Measurements from ENCODE around the gene CAPN14.

Gene CAPN14

DNA sequence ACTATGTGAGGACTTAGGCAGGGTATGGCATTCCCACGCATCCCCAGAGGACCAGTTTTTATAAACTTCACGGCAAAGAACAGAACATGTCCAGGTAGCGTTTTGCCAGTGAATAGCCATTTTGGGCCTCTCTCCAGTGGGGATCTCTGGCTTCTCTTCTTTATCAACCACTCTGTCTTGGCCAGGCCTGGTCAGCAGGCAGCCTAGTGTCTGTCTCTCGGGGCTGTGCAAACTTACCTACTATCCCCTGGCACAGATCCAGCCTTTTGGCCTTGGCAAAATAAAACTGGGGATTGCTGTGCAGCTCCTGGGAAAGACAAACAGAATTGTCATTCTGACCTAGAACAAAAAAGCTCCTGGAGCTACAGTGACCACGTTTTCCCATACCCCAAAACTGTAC lies 14.5 kb downstream of the CAPN14 start:
- Histone ChIP-seq H3K9ac (ENCODE audit: low read depth, low read length, poor library complexity) (no peak overlapping the region), H2BK5ac (ENCODE audit: low read length) (no peak overlapping the region), H2BK12ac (ENCODE audit: low read length) (no peak overlapping the region), H3K4me3 (ENCODE audit: low read length in 2 of 2) (no peak overlapping the region), H3K14ac (ENCODE audit: low read length) (no peak overlapping the region), H4K8ac (ENCODE audit: low read depth, low read length) (no peak overlapping the region), H3K27ac (replicated peaks; ENCODE audit: low read length) (no peak overlapping the region), H3K18ac (ENCODE audit: low read length) (no peak overlapping the region), H3K79me1 (ENCODE audit: low read depth, low read length) (no peaks in the 10 kb centered on the region), H3K4me1 (ENCODE audit: control insufficient read depth in 2 of 2, insufficient read depth in 1 of 2, low read depth in 1 of 2, low read length in 2 of 2) (peaks cover 0 to 5% of the 10 kb centered on the region in 2 donors), H3K9me3 (replicated peaks in 1 of 2; ENCODE audit: control insufficient read depth in 2 of 2, insufficient read depth in 1 of 2, low read depth in 1 of 2, low read length in 2 of 2) (peaks cover 0 to 2% of the 10 kb centered on the region in 2 donors), H4K91ac (ENCODE audit: low read depth, low read length, poor library complexity) (no peak overlapping the region), H3K23ac (ENCODE audit: low read depth, low read length, poor library complexity) (no peak overlapping the region), H2AK5ac (ENCODE audit: low read depth, low read length) (no peak overlapping the region), H3K27me3 (ENCODE audit: control insufficient read depth in 3 of 3, insufficient read depth in 3 of 3, low read depth in 1 of 3, low read length in 3 of 3) (peaks cover 0 to 5% (median 0%) of the 10 kb centered on the region in 3 experiments), H2BK15ac (ENCODE audit: low read length) (no peak overlapping the region), H3K4ac (ENCODE audit: low read length) (no peak overlapping the region), H2AFZ (ENCODE audit: low read length) (no peak overlapping the region), H3K4me2 (ENCODE audit: insufficient read depth, low read length, poor library complexity, severe bottlenecking) (no peak overlapping the region), H2BK120ac (ENCODE audit: low read depth, low read length) (no peak overlapping the region), H3K36me3 (replicated peaks in 1 of 2; ENCODE audit: control insufficient read depth in 2 of 2, insufficient read depth in 2 of 2, low read length in 2 of 2) (no peaks in the 10 kb centered on the region)
- DNase-seq (ENCODE audit: low spot score), result no peak
- no CpG with 5 or more reads among the region's 5 CpGs for WGBS, 2 donors (ENCODE audit: extremely low coverage in 2 of 2, insufficient read length in 2 of 2, insufficient replicate concordance in 1 of 2)

- no CpG with 5 or more reads among the region's 5 CpGs for WGBS, 2 donors (ENCODE audit: extremely low coverage in 2 of 2, insufficient read length in 2 of 2, insufficient replicate concordance in 1 of 2)
These were observed 15.3 kb downstream of the CAPN14 start for GRCh38 chr2:31202041-31202440.

GRCh38 chr2:31200972-31201371 lies 16.3 kb downstream of the CAPN14 start:
- no peak overlapping the region for H3K18ac ChIP-seq (ENCODE audit: low read length)
- DNase-seq (ENCODE audit: low spot score), result no peak
- H2BK12ac ChIP-seq (ENCODE audit: low read length), result no peak overlapping the region
- no peak overlapping the region for H2AFZ ChIP-seq (ENCODE audit: low read length)
- H3K4me2 ChIP-seq (ENCODE audit: insufficient read depth, low read length, poor library complexity, severe bottlenecking), result no peak overlapping the region
- H3K36me3 ChIP-seq (replicated peaks in 1 of 2; ENCODE audit: control insufficient read depth in 2 of 2, insufficient read depth in 2 of 2, low read length in 2 of 2), result no peaks in the 10 kb centered on the region
- H3K4ac ChIP-seq (ENCODE audit: low read length), result no peak overlapping the region
- no CpG with 5 or more reads among the region's 9 CpGs for WGBS, 2 donors (ENCODE audit: extremely low coverage in 2 of 2, insufficient read length in 2 of 2, insufficient replicate concordance in 1 of 2)
- H4K8ac ChIP-seq (ENCODE audit: low read depth, low read length), result no peak overlapping the region
- H3K14ac ChIP-seq (ENCODE audit: low read length), result no peak overlapping the region
- H3K79me1 ChIP-seq (ENCODE audit: low read depth, low read length), result no peaks in the 10 kb centered on the region
- no peak overlapping the region for H4K91ac ChIP-seq (ENCODE audit: low read depth, low read length, poor library complexity)
- no peak overlapping the region for H3K27ac ChIP-seq (replicated peaks; ENCODE audit: low read length)
- H3K9ac ChIP-seq (ENCODE audit: low read depth, low read length, poor library complexity), result no peak overlapping the region
- H3K23ac ChIP-seq (ENCODE audit: low read depth, low read length, poor library complexity), result no peak overlapping the region
- no peak overlapping the region for H2BK5ac ChIP-seq (ENCODE audit: low read length)
- H3K27me3 ChIP-seq (ENCODE audit: control insufficient read depth in 3 of 3, insufficient read depth in 3 of 3, low read depth in 1 of 3, low read length in 3 of 3), result peaks cover 0 to 5% (median 0%) of the 10 kb centered on the region in 3 experiments
- no peak overlapping the region for H2BK120ac ChIP-seq (ENCODE audit: low read depth, low read length)
- H3K9me3 ChIP-seq (replicated peaks in 1 of 2; ENCODE audit: control insufficient read depth in 2 of 2, insufficient read depth in 1 of 2, low read depth in 1 of 2, low read length in 2 of 2), result peaks cover 0 to 2% of the 10 kb centered on the region in 2 donors
- H3K4me1 ChIP-seq (ENCODE audit: control insufficient read depth in 2 of 2, insufficient read depth in 1 of 2, low read depth in 1 of 2, low read length in 2 of 2), result no peaks in the 10 kb centered on the region
- no peak overlapping the region for H2BK15ac ChIP-seq (ENCODE audit: low read length)
- H3K4me3 ChIP-seq (ENCODE audit: low read length in 2 of 2), result peak overlapping the region in 1 of 2 donors; percentile 37
- no peak overlapping the region for H2AK5ac ChIP-seq (ENCODE audit: low read depth, low read length)

More at GRCh38 chr2:31202041-31202440, 15.3 kb downstream of the CAPN14 start:
- Histone ChIP-seq H2BK15ac (ENCODE audit: low read length) (no peak overlapping the region), H3K27me3 (ENCODE audit: control insufficient read depth in 3 of 3, insufficient read depth in 3 of 3, low read depth in 1 of 3, low read length in 3 of 3) (peaks cover 0 to 5% (median 0%) of the 10 kb centered on the region in 3 experiments), H4K91ac (ENCODE audit: low read depth, low read length, poor library complexity) (no peak overlapping the region), H3K18ac (ENCODE audit: low read length) (no peak overlapping the region), H3K27ac (replicated peaks; ENCODE audit: low read length) (no peak overlapping the region), H3K4me3 (ENCODE audit: low read length in 2 of 2) (no peak overlapping the region), H2AFZ (ENCODE audit: low read length) (no peak overlapping the region), H2BK120ac (ENCODE audit: low read depth, low read length) (no peak overlapping the region), H3K23ac (ENCODE audit: low read depth, low read length, poor library complexity) (no peak overlapping the region), H2AK5ac (ENCODE audit: low read depth, low read length) (no peak overlapping the region), H3K9me3 (replicated peaks in 1 of 2; ENCODE audit: control insufficient read depth in 2 of 2, insufficient read depth in 1 of 2, low read depth in 1 of 2, low read length in 2 of 2) (peaks cover 0 to 2% of the 10 kb centered on the region in 2 donors), H3K9ac (ENCODE audit: low read depth, low read length, poor library complexity) (no peak overlapping the region), H3K4me2 (ENCODE audit: insufficient read depth, low read length, poor library complexity, severe bottlenecking) (no peak overlapping the region), H4K8ac (ENCODE audit: low read depth, low read length) (no peak overlapping the region), H2BK12ac (ENCODE audit: low read length) (no peak overlapping the region), H3K36me3 (replicated peaks in 1 of 2; ENCODE audit: control insufficient read depth in 2 of 2, insufficient read depth in 2 of 2, low read length in 2 of 2) (no peaks in the 10 kb centered on the region), H3K4me1 (ENCODE audit: control insufficient read depth in 2 of 2, insufficient read depth in 1 of 2, low read depth in 1 of 2, low read length in 2 of 2) (peaks cover 0 to 1% of the 10 kb centered on the region in 2 donors), H3K14ac (ENCODE audit: low read length) (no peak overlapping the region), H3K4ac (ENCODE audit: low read length) (no peak overlapping the region), H3K79me1 (ENCODE audit: low read depth, low read length) (no peaks in the 10 kb centered on the region), H2BK5ac (ENCODE audit: low read length) (no peak overlapping the region)
- DNase-seq (ENCODE audit: low spot score), result no peak

DNA sequence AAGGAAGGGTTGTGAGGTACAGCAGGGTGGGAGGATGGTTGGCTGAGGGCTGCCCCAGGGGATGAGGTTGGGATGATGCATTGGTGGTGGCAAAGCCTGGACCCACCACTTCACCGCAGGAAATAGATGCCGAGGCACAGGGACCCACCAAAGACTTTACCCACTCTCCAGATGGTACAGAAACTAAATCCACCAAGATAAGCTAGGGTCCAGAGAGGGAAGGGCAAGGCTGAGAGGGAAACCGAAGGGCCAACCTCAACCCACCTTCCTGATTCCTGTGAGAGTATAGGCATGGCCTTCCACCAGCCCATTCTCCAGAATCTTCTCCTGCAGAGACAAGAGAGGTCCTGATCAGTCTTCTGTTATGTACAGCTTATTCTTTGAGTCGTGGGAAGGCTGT lies 18.1 kb downstream of the CAPN14 start:
- H2AFZ ChIP-seq (ENCODE audit: low read length), result no peak overlapping the region
- H4K91ac ChIP-seq (ENCODE audit: low read depth, low read length, poor library complexity), result no peak overlapping the region
- H2AK5ac ChIP-seq (ENCODE audit: low read depth, low read length), result no peak overlapping the region
- H2BK5ac ChIP-seq (ENCODE audit: low read length), result no peak overlapping the region
- no peak for DNase-seq (ENCODE audit: low spot score)
- H2BK15ac ChIP-seq (ENCODE audit: low read length), result no peak overlapping the region
- H3K79me1 ChIP-seq (ENCODE audit: low read depth, low read length), result no peaks in the 10 kb centered on the region
- H3K4me2 ChIP-seq (ENCODE audit: insufficient read depth, low read length, poor library complexity, severe bottlenecking), result no peak overlapping the region
- no peak overlapping the region for H4K8ac ChIP-seq (ENCODE audit: low read depth, low read length)
- H3K18ac ChIP-seq (ENCODE audit: low read length), result no peak overlapping the region
- WGBS, 2 donors (ENCODE audit: extremely low coverage in 2 of 2, insufficient read length in 2 of 2, insufficient replicate concordance in 1 of 2), result no CpG with 5 or more reads among the region's 4 CpGs
- H3K4me3 ChIP-seq (ENCODE audit: low read length in 2 of 2), result no peak overlapping the region
- no peak overlapping the region for H3K14ac ChIP-seq (ENCODE audit: low read length)
- no peak overlapping the region for H3K9ac ChIP-seq (ENCODE audit: low read depth, low read length, poor library complexity)
- H3K27me3 ChIP-seq (ENCODE audit: control insufficient read depth in 3 of 3, insufficient read depth in 3 of 3, low read depth in 1 of 3, low read length in 3 of 3), result peaks cover 0 to 5% (median 0%) of the 10 kb centered on the region in 3 experiments
- H3K23ac ChIP-seq (ENCODE audit: low read depth, low read length, poor library complexity), result no peak overlapping the region
- no peak overlapping the region for H2BK120ac ChIP-seq (ENCODE audit: low read depth, low read length)
- no peaks in the 10 kb centered on the region for H3K36me3 ChIP-seq (replicated peaks in 1 of 2; ENCODE audit: control insufficient read depth in 2 of 2, insufficient read depth in 2 of 2, low read length in 2 of 2)
- no peak overlapping the region for H2BK12ac ChIP-seq (ENCODE audit: low read length)
- H3K4me1 ChIP-seq (ENCODE audit: control insufficient read depth in 2 of 2, insufficient read depth in 1 of 2, low read depth in 1 of 2, low read length in 2 of 2), result no peaks in the 10 kb centered on the region
- H3K4ac ChIP-seq (ENCODE audit: low read length), result no peak overlapping the region
- H3K9me3 ChIP-seq (replicated peaks in 1 of 2; ENCODE audit: control insufficient read depth in 2 of 2, insufficient read depth in 1 of 2, low read depth in 1 of 2, low read length in 2 of 2), result peaks cover 0 to 2% of the 10 kb centered on the region in 2 donors
- no peak overlapping the region for H3K27ac ChIP-seq (replicated peaks; ENCODE audit: low read length)
